Loucy (cell line): ENCODE measurements around the gene GDA.

Experiments used
- H2AFZ ChIP-seq: fragments of 200-600 bp; sonication (generic); 2 replicates; pipeline ENCODE4 v1.6.0; 2016; ENCODE audit warnings: antibody characterized with exemption, mild to moderate bottlenecking, low read length, moderate library complexity
- H3F3A ChIP-seq: fragments of 200-600 bp; 2 replicates; pipeline ENCODE4 v1.6.0; 2016; ENCODE audit warnings: antibody characterized with exemption, low read depth, mild to moderate bottlenecking
- H3K27me3 ChIP-seq: fragments of 200-600 bp; sonication (generic); 2 replicates; pipeline ENCODE4 v1.6.1; 2014; ENCODE audit warnings: low read length, mild to moderate bottlenecking; ENCODE audit not compliant: insufficient read depth, poor library complexity, severe bottlenecking
- H3K36me3 ChIP-seq: fragments of 200-600 bp; sonication (generic); 2 replicates; pipeline ENCODE4 v1.6.1; 2016; ENCODE audit warnings: low read length; ENCODE audit not compliant: insufficient read depth
- H3K4me1 ChIP-seq: fragments of 200-600 bp; sonication (generic); 2 replicates; pipeline ENCODE4 v1.5.1; 2014; ENCODE audit warnings: low read length, mild to moderate bottlenecking; ENCODE audit not compliant: insufficient read depth, poor library complexity, severe bottlenecking
- H3K4me2 ChIP-seq: fragments of 200-600 bp; sonication (generic); 2 replicates; pipeline ENCODE4 v1.6.0; 2014; ENCODE audit warnings: antibody characterized with exemption, low read length, low read depth, mild to moderate bottlenecking; ENCODE audit not compliant: poor library complexity, severe bottlenecking
- H3K4me3 ChIP-seq: fragments of 200-600 bp; sonication (generic); 2 replicates; pipeline ENCODE4 v1.5.1; 2014; ENCODE audit warnings: low read length, mild to moderate bottlenecking, mixed read lengths; ENCODE audit not compliant: poor library complexity, severe bottlenecking
- H3K79me2 ChIP-seq: fragments of 200-600 bp; sonication (generic); 2 replicates; pipeline ENCODE4 v1.6.1; 2014; ENCODE audit warnings: low read length; ENCODE audit not compliant: insufficient read depth
- H3K9ac ChIP-seq: fragments of 200-600 bp; sonication (generic); 2 replicates; pipeline ENCODE4 v1.6.0; 2014; ENCODE audit warnings: mild to moderate bottlenecking, low read depth, low read length, moderate library complexity; ENCODE audit not compliant: poor library complexity, severe bottlenecking
- H3K9me2 ChIP-seq: fragments of 200-600 bp; sonication (generic); replicated peaks from 2 replicates; pipeline ENCODE4 v1.6.1; 2016; ENCODE audit warnings: low read depth, low read length, mixed read lengths
- H3K9me3 ChIP-seq: fragments of 200-600 bp; sonication (generic); 2 replicates; pipeline ENCODE4 v1.6.1; 2014; ENCODE audit warnings: mild to moderate bottlenecking, antibody characterized with exemption, low read length, low read depth; ENCODE audit not compliant: insufficient read depth
- H4K20me1 ChIP-seq: fragments of 200-600 bp; sonication (generic); 2 replicates; pipeline ENCODE4 v1.6.0; 2014; ENCODE audit warnings: antibody characterized with exemption, low read length, mild to moderate bottlenecking; ENCODE audit not compliant: insufficient read depth, poor library complexity, severe bottlenecking
- CTCF ChIP-seq: fragments of 200-600 bp; sonication (generic); conservative IDR thresholded peaks from 2 replicates; pipeline ENCODE4 v1.5.1; 2014; ENCODE audit warnings: mild to moderate bottlenecking, antibody characterized with exemption, low read length
- EZH2phosphoT487 ChIP-seq: fragments of 200-600 bp; IDR thresholded peaks from 2 replicates; pipeline ENCODE4 v1.6.1; 2018; ENCODE audit warnings: antibody characterized with exemption, mild to moderate bottlenecking, moderate library complexity, borderline replicate concordance

Gene GDA

DNA sequence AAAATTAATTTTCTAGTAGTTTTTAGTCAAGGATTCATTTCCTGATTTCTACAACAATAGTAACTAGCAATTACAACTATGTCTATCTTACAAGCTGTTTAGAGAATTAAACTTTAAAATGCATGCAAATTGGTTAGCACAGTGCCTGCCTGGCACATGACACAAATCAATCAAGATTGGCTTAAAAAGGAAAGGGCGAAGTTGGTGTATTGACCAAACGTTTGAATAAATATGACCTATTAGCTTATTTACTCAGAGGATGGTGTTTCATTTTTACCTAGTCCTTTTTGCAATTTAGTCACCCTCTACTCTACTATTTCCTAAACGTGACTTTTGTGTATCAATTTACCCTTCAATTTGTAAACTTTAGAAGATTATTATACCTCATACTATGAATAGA, 83.5 kb downstream of the GDA start:
- H3K4me2 ChIP-seq, result no peak overlapping the region
- no peaks in the 10 kb centered on the region for H3K9me3 ChIP-seq
- no peak overlapping the region for H3K4me3 ChIP-seq
- H3K9me2 ChIP-seq, result no peaks in the 10 kb centered on the region
- H2AFZ ChIP-seq, result no peak overlapping the region
- H3K9ac ChIP-seq, result no peak overlapping the region
- H3F3A ChIP-seq, result no peaks in the 10 kb centered on the region
- TF ChIP-seq EZH2phosphoT487, result no peak
- TF ChIP-seq CTCF, result no peak
- no peaks in the 10 kb centered on the region for H3K4me1 ChIP-seq
- no peaks in the 10 kb centered on the region for H3K79me2 ChIP-seq
- H4K20me1 ChIP-seq, result no peaks in the 10 kb centered on the region
- no peaks in the 10 kb centered on the region for H3K36me3 ChIP-seq
- no peaks in the 10 kb centered on the region for H3K27me3 ChIP-seq

GRCh38 chr9:72247549-72247948, 98.3 kb downstream of the GDA start:
- no peak overlapping the region for H3K4me3 ChIP-seq
- H3F3A ChIP-seq, result no peaks in the 10 kb centered on the region
- H3K4me1 ChIP-seq, result no peaks in the 10 kb centered on the region
- H3K79me2 ChIP-seq, result no peaks in the 10 kb centered on the region
- no peaks in the 10 kb centered on the region for H3K9me2 ChIP-seq
- TF ChIP-seq EZH2phosphoT487 (no peak), CTCF (no peak)
- no peaks in the 10 kb centered on the region for H3K9me3 ChIP-seq
- no peaks in the 10 kb centered on the region for H3K27me3 ChIP-seq
- H3K36me3 ChIP-seq, result no peaks in the 10 kb centered on the region
- H3K9ac ChIP-seq, result no peak overlapping the region
- H2AFZ ChIP-seq, result no peak overlapping the region
- no peaks in the 10 kb centered on the region for H4K20me1 ChIP-seq
- no peak overlapping the region for H3K4me2 ChIP-seq

- H3K36me3 ChIP-seq, result no peaks in the 10 kb centered on the region
- TF ChIP-seq EZH2phosphoT487 (no peak), CTCF (no peak)
Measured at GRCh38 chr9:72251589-72251988, 102.3 kb downstream of the GDA start.

More at GRCh38 chr9:72251589-72251988, 102.3 kb downstream of the GDA start:
- Histone ChIP-seq H3K9me3 (no peaks in the 10 kb centered on the region), H3K4me2 (no peak overlapping the region), H3F3A (no peaks in the 10 kb centered on the region), H4K20me1 (no peaks in the 10 kb centered on the region), H3K9me2 (no peaks in the 10 kb centered on the region), H3K27me3 (no peaks in the 10 kb centered on the region), H2AFZ (no peak overlapping the region), H3K4me3 (no peak overlapping the region), H3K79me2 (no peaks in the 10 kb centered on the region), H3K4me1 (no peaks in the 10 kb centered on the region), H3K9ac (no peak overlapping the region)
